Measurements from ENCODE around the gene BHLHE23.

BHLHE23 gene

DNA sequence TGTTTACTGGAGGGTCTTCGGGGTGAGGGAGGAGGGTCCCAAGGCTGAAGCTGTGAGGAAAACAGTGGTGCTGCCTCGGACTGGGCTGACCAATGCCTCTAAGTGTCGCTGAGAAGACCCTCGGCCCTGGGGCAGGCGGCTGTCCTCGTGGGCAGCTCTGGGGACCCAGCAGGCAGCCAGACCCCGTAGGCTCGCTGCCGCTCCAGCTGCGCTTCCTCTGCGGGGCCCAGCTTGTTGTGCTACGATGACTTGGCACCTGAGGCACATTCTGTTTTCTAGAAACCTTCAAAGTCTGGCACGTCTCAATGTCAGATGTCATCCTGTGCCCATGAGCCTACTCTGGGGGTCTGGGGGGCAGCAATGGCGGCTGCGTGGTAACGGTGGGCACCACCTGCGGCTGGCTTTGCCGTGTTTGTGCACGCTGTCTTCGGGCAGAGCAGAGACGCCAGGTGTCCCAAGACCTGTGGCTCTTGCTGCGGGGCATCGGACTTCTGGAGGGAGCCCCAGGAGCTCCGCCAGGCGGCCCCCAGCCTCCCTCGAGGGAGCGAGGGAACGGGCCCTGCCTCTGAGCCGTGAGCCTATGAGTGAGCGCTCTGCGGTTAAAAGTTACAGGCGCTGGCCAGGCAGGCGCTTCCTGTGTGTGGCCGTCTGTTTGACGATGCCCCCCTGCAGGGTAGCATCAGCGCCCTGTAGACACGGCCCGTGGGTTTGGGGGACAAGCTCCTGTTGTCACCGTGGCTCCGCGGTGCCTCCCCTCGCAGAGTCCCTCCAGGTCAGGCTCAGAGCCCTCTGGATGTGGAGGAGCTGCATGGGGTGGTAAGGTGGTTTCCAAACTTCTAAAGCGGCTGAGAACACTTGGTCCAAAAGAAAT is 47.4 kb downstream of the BHLHE23 start:
- TF ChIP-seq TAF1 (IDR thresholded peaks at IDR 0.05; ENCODE audit: borderline replicate concordance, insufficient read depth, low read length) (no peak), FOXP2 (optimal IDR thresholded peaks at IDR 0.05; ENCODE audit: borderline replicate concordance, extremely low read depth, extremely low read length, insufficient read depth) (no peak), POLR2AphosphoS5 (IDR thresholded peaks at IDR 0.05; ENCODE audit: low read depth, low read length) (no peak), SIN3A (IDR thresholded peaks at IDR 0.05; ENCODE audit: borderline replicate concordance, insufficient read depth, low read length) (no peak)
- TF ChIP-seq, protein P1, sequence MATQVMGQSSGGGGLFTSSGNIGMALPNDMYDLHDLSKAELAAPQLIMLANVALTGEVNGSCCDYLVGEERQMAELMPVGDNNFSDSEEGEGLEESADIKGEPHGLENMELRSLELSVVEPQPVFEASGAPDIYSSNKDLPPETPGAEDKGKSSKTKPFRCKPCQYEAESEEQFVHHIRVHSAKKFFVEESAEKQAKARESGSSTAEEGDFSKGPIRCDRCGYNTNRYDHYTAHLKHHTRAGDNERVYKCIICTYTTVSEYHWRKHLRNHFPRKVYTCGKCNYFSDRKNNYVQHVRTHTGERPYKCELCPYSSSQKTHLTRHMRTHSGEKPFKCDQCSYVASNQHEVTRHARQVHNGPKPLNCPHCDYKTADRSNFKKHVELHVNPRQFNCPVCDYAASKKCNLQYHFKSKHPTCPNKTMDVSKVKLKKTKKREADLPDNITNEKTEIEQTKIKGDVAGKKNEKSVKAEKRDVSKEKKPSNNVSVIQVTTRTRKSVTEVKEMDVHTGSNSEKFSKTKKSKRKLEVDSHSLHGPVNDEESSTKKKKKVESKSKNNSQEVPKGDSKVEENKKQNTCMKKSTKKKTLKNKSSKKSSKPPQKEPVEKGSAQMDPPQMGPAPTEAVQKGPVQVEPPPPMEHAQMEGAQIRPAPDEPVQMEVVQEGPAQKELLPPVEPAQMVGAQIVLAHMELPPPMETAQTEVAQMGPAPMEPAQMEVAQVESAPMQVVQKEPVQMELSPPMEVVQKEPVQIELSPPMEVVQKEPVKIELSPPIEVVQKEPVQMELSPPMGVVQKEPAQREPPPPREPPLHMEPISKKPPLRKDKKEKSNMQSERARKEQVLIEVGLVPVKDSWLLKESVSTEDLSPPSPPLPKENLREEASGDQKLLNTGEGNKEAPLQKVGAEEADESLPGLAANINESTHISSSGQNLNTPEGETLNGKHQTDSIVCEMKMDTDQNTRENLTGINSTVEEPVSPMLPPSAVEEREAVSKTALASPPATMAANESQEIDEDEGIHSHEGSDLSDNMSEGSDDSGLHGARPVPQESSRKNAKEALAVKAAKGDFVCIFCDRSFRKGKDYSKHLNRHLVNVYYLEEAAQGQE (IDR thresholded peaks at IDR 0.05; ENCODE audit: insufficient read depth in 1 of 2, low read depth in 2 of 2, low read length in 2 of 2), result no peak

DNA sequence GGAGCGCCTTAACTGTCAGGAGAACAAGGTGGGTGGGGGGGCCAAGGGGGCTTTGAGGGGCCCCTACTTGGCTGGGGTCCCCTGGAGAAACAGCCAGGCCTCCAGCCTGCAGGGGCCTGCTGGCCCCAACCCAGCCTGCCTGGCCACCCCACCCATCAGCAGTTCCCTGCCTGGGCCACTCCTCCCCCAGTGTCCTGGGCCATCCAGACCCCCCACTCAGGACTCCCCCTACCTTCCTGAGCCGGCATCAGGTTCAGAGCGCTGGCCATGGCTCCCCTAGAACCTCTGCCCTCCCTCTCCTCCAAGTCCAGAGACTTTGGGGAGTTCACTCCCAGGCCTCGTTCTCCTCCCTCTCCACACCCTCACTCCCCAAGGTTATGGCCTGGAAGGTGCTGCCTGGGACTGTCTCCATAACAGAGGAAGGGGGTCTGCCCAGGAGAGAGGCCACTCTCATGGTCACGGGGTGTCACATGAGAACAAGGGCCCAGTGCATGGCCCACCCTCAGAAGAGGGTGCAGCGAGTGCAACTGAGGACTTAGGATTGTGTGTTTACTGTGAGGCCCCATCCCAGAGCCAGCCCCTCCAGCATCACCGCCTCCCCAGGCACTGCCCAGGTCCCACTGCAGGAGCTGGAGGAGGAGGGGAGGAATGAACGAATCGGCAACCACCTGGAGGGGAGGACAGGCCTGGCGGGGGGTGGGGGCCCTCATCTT is 48.2 kb downstream of the BHLHE23 start:
- TF ChIP-seq SIN3A (IDR thresholded peaks at IDR 0.05; ENCODE audit: borderline replicate concordance, insufficient read depth, low read length), result no peak
- no peak for TF ChIP-seq POLR2AphosphoS5 (IDR thresholded peaks at IDR 0.05; ENCODE audit: low read depth, low read length)
- TF ChIP-seq FOXP2 (optimal IDR thresholded peaks at IDR 0.05; ENCODE audit: borderline replicate concordance, extremely low read depth, extremely low read length, insufficient read depth), result no peak
- TF ChIP-seq, protein P1 (IDR thresholded peaks at IDR 0.05; ENCODE audit: insufficient read depth in 1 of 2, low read depth in 2 of 2, low read length in 2 of 2), result no peak
- no peak for TF ChIP-seq TAF1 (IDR thresholded peaks at IDR 0.05; ENCODE audit: borderline replicate concordance, insufficient read depth, low read length)

DNA sequence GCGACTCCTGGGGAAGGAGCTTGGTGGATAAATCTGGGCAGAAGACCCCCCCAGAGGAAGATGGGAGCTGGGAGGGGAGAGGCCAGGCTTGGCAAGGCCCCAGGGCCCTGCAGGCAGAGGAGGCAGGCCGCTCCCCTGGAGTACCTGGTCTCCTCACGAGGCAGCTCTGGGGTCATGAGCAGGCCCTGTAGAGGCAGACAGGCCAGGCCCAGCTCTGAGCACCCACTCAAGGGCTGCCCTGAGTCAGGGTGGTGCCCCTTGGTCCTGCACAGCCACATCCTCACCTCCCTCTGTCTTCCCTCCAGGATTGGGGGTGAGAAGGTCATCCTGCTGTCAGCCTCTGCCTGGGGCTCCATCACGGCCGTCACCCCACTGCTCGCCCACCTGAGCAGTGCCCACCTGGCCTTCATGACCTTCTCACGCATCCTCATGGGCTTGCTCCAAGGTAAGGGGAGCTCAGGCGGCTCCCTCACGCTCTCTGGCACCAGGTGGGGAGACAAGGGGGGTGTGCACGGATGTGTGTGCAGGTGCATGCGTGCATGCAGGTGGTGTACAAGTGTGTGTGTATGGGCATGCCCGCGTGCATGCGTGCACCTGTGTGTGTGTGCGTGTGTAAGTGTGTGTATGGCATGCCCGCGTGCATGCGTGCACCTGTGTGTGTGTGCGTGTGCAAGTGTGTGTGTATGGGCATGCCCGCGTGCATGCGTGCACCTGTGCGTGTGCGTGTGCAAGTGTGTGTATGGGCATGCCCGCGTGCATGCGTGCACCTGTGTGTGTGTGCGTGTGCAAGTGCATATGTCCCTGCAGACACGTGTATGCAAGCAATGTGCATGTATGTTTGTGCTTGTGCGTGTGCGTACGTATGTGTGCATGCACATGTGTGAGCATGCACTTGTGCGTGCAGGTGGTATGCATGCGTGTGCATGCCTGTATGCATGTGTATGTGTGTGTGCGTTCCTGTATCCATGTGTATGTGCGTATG is 49.3 kb downstream of the BHLHE23 start:
- TF ChIP-seq, protein P1 (IDR thresholded peaks at IDR 0.05; ENCODE audit: insufficient read depth in 1 of 2, low read depth in 2 of 2, low read length in 2 of 2), result no peak

DNA sequence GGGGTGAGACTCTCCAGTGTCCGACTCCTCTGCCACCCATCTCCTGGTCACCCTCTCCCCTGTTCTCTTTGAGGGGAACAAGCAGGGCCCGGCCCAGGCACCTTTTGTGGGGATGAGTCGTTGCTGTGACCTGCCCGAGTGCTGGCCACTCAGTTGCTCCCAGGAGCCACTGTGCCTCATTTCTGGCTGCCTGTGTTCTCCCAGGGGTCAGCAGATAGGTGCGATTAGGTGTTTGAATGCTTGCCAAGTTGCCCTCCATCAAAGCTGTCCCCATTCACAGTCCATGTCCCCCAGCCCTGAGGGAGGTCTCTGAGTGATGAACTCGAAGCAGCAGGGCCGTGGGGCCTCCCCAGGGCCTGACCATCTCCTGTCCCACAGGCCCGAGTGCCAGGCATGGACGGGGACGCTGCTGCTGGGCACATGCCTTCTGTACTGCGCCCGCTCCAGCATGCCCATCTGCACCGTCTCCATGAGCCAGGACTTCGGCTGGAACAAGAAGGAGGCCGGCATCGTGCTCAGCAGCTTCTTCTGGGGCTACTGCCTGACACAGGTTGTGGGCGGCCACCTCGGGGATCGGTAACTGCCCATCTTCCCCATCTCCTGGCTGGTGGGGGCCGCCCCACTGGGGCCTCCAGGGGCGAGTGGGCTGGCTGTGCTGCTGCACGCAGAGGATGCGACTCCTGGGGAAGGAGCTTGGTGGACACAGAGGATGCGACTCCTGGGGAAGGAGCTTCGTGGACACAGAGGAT is 50.2 kb downstream of the BHLHE23 start:
- no peak for TF ChIP-seq TAF1 (IDR thresholded peaks at IDR 0.05; ENCODE audit: borderline replicate concordance, insufficient read depth, low read length)
- no peak for TF ChIP-seq POLR2AphosphoS5 (IDR thresholded peaks at IDR 0.05; ENCODE audit: low read depth, low read length)
- TF ChIP-seq, protein P1 (IDR thresholded peaks at IDR 0.05; ENCODE audit: insufficient read depth in 1 of 2, low read depth in 2 of 2, low read length in 2 of 2), result no peak
- no peak for TF ChIP-seq FOXP2 (optimal IDR thresholded peaks at IDR 0.05; ENCODE audit: borderline replicate concordance, extremely low read depth, extremely low read length, insufficient read depth)
